ENCODE results near the gene ZBED5.

- no peak for TF ChIP-seq CTCF (conservative IDR thresholded peaks at IDR 0.05)
- no peak for TF ChIP-seq EZH2 (IDR thresholded peaks at IDR 0.05; ENCODE audit: low read depth)
Observed at GRCh38 chr11:10864688-10865087, 6.8 kb upstream of the ZBED5 start.

Data from PC-9 (cell line).